CMK (cell line): ENCODE data around the gene BARX2.

Experiments used
- DNase-seq: peaks from one replicate; pipeline ENCODE4 v3.0.0-alpha.2; 2010; ENCODE audit warnings: low read depth

Gene BARX2

DNA sequence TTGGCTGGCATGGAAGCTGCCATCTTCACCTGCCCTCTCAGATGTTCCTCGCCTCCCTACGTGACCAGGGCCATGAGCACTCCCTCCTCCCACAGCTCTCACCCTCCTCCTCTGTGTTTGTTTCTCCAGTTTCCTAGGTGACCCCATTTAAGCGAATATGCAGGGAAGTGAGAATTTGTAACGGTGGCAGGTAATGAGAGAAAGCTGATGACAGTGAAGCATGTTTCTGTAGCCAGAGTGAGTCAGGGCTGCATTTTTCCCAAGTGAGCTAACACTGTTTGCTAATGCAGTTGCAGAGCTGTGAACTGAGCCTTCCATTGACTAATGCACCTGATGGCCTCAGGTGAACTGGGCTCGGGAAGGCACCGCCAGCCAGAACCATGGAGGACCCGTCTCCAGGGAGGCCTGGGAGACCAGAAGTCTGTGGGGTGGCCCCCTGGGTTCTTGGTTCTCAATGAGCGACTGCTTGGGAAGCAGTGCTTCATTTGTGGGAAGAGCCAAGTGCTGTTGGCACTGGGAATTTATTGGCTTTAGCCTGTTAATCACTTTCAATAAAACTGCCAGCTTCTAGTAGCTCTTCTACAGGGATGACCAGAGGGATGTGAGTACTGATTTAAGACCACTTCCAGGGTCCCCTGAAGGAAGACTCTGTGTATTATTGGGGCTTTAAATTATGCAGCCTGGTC is 64.5 kb downstream of the BARX2 start:
- no peak for DNase-seq

DNA sequence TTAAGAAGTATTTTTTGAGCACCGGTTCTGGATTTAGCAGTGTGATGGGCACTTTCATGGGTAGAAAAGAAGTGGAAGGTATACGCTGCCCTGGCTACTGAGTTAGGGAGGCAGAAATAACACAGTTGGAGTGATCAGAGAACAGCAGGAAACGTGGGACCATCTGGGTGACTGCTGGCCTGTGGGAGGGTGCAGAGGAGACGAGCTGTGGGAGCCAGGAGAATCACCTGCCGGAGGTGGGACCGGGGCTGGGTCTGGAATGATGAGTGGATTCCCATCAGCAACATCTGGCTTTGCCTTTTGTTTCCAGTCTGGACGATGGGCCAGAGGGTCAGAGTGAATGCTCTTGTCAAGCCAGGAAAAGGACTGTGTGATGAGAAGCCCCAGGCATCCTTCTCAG is 66.5 kb downstream of the BARX2 start:
- DNase-seq: no peak

DNA sequence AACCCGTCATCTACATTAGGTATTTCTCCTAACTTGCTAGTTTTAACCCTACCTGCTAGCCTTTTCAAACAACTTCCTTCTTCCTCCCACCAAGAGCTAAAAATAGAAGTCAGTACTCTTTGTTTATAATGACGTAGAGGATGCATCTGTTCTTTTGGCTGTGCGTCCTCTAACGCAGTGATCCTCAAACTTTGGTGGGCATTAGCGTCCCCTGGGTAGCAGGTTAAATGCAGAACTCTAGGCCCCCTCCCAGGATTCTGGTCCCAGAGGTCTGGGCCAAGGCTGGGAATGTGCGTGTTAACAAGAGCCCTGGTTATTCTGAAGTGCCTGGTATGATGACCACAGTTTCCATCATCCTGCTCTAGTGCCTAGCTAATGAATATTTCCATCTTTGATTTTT is 67.6 kb downstream of the BARX2 start:
- no peak for DNase-seq

DNA sequence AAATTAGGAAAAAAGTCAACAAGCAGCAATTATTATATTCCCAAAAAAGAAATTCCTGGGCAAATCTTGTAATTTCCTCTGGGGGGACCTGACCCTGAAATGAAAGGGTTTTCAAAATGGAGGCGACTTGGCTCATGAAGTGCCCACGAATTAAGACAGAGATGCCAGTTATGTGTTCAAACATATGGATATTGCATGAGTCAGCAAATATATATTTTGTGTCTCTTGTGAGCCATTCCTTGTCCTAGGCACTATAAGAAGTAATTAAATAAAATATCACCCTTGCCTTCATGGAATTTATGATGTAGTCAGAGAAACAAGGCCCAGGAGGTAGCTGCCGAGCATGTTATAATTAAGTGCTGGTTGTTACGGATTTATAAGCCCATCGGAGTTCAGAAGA is 68.6 kb downstream of the BARX2 start:
- DNase-seq: no peak

DNA sequence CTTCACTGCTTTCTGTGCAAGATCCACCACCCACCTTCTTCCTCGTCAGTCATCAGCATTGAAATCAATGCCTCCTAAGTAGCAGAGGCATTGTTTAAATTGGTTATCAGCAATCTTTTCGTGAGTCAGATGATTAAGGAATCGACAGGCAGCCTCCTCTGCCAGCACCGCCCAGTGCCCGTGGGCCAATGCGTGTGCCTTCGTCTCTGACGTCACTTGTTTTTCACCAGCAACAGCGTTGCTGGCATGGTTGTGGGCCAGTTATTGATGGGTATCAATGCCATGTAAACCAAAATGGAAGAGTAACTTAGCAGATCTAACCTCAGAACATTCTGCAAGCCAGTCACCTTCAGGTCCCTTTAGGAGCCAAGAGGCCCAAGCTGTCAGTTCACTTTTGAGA is 69.6 kb downstream of the BARX2 start:
- no peak for DNase-seq

DNA sequence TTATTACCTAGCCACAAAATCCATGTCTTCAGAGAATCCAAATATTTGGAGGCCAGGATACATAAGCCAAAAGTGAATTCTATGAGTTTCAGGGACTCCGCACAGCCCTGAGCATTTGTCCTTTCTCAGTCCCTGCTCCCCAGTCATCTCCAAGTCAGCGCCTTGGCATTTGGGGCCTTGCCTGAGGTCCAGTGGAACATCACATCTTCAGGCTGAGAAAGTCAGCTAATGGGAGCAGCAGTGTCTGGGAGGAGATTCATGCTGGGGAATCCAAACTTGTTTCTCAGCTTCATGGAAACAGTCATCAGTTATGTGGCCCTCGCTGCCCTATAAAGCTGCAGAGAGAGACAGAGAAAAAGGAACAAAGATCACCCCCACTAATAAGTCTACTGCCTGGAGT is 70.9 kb downstream of the BARX2 start:
- DNase-seq: no peak

DNA sequence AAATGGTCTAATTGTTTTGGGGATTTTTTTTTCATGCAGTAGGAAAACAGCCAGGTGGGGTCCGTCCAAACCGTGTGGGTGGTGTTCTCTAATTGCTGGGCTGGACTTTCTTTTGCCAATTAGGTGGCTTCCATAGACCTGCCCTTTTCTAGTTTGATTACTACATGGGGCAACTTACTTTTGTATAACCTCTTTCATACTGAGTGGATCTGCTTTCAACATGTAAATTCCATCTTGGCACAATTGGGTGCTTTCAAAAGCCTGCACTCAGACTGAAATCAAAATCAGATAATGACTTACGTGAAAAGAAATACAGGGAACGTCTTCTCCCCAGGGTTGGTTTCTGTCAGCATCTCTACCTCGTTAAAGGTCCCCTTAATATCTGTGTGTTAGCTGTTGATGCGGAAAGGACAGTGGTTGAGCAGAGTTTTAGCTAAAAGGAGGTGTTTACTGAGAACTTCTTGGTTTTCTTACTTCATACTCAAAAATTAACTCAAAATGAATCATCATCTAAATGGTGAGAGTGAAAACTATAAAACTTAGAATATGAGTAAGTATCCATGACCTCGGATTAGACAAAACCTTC is 72.1 kb downstream of the BARX2 start:
- DNase-seq: no peak

DNA sequence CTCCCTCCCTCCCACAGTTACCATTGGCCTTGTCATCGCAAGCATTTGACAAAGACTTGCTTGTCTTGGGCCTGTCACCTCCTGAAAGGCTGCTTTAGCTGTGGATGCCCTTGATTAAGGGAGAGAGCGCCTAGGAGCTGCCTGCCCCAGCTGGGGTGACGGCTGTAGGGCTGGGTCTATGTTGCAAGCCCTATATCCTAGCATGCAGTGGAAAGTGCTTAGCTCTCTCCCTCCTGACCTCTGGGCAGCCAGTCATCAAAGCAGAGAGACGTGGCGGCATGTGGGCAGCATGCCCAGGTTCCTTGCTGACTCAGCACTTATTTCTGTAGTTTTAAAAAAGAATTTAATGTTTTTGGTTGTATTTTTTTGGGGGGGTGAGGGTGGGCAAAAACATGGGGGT is 75.9 kb downstream of the BARX2 start:
- DNase-seq: no peak

DNA sequence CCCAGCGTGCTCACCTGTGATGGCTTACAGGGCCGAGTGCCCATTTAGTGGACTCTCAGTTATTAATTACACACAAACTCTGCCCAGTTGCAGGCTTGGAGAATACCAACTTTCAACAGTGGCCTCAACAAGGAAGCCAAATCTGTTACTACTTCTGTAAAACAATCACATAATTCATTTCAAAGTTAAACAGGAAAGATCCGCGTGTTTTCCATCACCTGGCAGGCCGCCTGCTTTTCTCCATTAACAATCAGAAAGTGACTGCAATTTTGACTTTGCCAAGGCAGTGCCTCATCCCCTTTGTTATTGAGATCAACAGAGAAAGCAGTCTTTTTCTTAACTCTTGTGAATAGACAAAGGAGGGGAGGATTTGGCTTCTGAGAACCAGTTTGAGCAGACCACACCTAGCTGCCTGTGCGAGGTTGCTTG is 77.7 kb downstream of the BARX2 start:
- DNase-seq: no peak

DNA sequence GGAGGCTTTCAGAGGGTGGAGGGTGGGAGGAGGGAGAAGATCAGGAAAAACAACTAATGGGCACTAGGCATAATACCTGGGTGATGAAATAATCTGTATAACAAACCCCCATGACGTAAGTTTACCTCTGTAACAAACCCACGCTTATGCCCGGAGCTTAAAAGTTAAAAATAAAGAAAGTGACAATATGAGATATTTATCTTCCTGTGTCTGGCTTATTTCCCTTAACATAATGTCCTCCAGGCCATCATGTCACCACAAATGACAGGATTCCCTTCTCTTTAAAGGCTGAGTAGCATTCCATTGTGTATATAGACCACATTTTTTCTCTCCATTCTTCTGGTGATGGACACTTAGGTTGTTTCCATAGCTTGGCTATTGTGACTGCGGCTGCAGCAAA is 79.5 kb downstream of the BARX2 start:
- DNase-seq: no peak

DNA sequence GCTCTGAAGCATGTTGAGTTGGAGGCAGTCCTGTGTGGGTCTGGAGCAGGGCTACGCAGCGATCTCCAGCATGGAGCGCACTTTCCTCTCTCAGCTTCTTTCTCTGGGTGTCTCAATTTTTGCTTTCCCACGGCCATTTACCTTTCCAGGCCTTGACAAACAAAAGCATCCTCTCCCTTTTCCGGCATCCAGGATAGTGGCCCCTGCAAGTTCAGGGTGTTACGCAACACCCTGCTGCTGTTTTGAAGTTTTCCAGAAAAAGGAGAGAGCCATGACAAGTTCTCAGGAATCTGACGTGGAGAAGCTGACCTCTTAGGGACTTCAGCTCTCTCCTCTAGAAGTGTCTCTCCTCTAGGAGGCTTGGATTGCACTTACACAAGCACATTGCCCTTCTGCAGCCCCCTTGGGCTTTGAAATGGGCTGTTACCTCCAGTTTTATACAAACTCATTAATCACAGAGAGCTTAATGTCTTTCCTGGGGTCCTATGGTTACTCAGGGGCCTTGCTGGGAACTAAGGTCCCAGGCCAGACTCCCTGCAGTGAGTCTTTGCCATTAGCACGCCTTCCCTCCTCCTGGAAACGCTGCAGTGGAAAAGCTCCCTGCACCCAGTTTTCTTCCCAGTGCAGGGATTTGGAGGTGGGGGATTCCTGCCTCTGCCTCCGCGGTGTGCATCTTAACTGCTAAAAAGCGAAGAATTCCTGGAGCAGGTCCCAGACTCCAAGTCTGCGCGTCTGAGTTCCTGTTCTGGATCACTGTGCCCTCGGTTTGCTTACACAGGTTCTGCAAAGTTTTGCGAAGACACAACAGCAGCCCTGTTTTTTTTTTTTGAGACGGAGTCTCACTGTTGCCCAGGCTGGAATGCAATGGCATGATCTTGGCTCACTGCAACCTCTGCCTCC is 80.4 kb downstream of the BARX2 start:
- DNase-seq: no peak

DNA sequence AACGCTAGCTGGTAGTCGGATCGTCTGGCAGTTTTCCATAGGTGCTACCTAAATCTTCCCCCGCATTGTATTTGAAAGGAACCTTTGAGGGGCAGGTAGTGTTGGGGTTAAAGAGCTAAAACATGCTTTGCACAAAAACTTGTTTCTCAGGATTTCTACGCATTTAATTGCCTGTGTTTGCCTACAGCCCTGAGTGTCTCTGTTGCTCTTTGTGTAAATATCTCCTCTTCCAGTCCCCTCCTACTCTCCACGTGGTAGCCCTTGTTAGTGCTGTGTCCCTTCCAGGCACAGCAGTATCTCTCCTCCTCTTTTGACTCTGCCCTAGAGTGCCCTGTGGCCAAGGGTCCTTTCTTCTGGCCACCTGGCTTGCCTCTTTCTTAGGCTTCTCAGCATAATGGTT is 81.7 kb downstream of the BARX2 start:
- DNase-seq: no peak

DNA sequence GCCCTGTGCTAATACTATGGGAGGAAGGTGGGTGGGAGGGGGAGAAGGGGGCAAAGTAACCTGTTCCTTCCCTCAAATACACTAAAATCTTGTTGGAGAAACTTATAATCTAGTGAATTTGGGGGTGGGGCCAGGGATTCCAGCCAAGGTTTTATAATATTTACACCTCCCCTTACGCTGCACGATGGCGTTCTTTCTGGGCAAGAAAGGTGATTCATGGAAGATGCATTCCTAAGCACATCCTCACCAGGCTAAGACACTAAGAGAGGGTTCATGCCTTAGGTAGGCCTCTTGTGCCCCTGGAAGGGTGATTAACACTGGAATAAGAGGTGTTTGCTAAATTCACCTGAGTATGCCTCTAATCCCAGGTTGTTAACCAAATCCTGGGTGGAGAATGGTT is 82.6 kb downstream of the BARX2 start:
- no peak for DNase-seq

DNA sequence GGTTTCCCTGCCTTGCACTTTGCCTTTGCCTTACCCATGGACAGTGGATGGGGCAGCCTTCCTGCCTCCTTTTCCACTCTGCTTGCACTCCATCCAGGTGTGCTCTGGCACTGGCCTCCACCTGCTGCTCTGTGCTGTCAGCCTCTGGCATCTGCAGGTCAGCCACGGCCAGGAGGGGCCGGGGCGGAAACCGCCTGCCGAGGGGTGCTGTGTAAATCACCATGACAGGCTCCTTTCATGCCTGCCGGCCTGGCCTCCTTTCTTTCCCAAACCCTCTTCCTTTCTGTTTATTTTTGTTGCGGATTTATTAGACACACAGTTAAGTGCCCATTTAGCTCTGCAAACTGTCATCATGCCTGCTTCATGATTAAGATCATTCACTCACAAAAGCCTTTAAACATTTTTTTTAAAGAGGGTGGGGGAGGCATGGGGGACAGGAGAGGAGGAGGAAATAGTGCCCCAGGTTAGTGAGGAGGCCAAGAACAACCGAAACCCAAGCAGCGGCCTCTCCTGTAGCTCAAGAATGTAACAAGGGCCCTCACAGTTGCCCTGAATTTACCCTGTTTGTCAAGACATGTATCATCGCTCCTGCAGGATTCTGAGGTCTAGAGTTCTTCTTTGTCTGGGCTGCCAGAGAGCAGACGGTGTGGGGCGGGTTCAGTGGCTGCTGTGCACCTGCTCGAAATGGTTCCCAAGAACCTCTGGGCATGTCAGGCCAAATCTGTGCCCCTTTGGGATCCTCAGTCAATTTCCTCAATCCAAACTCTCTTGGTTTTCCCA is 83.3 kb downstream of the BARX2 start:
- DNase-seq: no peak

DNA sequence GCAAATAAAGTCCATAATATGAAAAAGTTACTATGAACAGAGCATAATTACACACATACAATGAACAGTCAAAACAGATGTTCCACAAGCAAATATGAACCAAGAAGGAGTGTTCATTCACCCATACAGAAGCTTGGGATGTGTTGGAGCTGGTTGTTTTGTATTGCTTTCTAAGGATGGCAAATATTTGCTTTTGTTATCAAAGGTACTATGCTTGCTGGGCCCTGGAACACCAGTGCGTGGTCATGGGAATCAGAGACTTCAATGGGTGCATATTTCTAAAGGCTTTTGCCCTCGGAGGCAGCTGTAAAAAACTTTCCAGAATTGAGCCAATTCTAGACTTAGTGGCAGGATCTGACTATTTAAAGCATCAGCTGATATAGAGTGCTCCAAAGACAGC is 85.1 kb downstream of the BARX2 start:
- no peak for DNase-seq

DNA sequence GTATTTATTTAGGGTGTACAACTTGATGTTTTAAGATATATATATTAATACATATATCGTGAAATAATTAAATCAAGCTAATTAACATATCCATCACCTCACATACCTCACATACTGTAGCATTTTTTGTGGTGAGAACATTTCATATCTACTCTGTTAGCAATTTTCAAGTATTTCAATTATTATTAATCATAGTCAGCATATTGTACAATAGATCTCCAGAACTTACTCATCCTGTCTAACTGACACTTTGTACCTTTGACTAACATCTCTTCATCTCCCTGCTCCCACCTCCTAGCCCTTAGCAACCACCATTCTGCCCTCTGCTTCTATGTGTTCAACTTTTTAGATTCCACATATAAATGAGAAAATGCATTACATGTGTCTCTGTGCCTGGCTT is 108.4 kb downstream of the BARX2 start:
- DNase-seq: no peak

DNA sequence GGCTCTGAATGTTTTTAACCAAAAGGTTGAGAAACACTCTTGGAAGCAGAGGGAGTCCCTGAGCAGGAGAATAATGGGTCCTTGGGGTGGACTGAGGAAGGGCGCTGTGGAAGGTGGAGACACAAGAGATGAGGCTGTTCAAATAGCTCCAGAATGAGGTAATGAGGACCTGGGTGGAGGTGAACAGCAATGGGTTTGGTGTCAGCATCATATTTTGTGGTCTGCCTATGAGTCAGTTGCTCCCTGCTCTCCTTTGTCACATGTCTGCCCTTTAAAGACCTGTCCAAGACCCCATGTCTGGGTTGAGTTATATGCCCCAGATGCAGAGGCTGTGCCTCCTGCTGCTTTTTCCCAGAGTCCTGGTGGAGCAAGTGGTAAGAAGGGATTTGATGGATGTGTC is 113.6 kb downstream of the BARX2 start:
- no peak for DNase-seq

DNA sequence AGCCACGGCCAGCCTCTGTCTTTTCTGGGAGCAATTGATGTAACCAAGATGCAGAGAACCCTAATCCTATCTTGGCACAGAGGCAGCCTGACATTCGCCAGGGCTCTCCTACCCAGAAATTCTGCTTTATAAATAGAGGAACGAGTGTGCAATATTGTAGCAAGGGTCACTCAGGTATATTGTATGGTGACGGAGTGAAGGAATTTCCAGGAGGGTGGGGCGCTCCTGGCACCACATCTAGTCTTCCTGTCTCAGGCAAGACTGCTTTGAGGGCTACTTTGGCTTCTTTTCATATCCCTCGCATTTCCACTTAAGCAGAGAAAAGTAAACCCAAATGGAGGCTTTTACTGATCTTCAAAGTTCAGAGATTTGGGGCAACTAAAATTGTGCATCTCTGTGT is 114.4 kb downstream of the BARX2 start:
- DNase-seq: no peak

DNA sequence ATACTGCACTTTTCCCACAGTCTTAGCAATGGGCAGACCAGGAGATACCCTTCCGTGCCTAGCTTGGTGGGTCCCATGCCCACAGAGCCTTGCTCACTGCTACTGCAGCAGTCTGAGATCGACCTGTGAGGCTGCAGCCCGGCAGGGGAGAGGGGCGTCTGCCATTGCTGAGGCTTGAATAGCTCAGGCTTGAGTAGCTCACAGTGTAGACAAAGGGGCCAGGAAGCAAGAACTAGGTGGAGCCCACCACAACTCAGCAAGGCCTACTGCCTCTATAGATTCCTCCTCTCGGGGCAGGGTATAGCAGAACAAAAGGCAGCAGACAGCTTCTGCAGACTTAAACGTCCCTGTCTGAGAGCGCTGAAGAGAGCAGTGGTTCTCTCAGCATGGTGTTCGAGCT is 118.1 kb downstream of the BARX2 start:
- no peak for DNase-seq
